KOPT-K1 (cell line): ENCODE results near the gene SCYGR5.

Experiments
- H3K27ac ChIP-seq: fragments of 200-600 bp; sonication (generic); 2 replicates; pipeline ENCODE4 v1.5.1; 2016; ENCODE audit warnings: antibody characterized with exemption, mild to moderate bottlenecking, low read depth, low read length; ENCODE audit not compliant: poor library complexity, severe bottlenecking
- H3K36me3 ChIP-seq: fragments of 200-600 bp; sonication (generic); 2 replicates; pipeline ENCODE4 v1.5.1; 2017; ENCODE audit warnings: antibody characterized with exemption, mild to moderate bottlenecking, low read length, moderate library complexity; ENCODE audit not compliant: insufficient read depth
- H3K9me3 ChIP-seq: fragments of 200-600 bp; sonication (generic); 2 replicates; pipeline ENCODE4 v1.5.1; 2017; ENCODE audit warnings: antibody characterized with exemption, low read length, mild to moderate bottlenecking; ENCODE audit not compliant: insufficient read depth, poor library complexity, severe bottlenecking

The SCYGR5 gene

DNA sequence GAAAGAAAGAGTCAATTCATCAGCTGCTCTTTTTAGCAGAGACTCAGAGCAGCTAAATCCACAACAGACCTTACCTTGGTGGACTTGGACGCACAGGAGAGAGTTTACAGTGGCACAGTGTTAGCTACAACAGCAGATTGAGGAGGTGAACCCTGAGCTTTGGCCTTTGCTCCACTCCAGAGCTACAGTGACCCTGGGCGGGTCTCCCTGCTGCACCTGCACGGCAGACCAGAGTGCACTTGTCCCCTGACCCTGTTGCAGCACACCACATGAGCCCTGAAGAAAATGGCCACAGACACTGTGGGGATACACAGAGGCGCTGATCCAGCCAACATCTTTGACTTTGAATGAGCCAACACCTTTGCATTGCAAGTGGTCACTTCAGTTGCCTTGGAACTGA is 40.3 kb downstream of the SCYGR5 start:
- H3K27ac ChIP-seq, result no peak overlapping the region
- no peaks in the 10 kb centered on the region for H3K9me3 ChIP-seq
- no peaks in the 10 kb centered on the region for H3K36me3 ChIP-seq

DNA sequence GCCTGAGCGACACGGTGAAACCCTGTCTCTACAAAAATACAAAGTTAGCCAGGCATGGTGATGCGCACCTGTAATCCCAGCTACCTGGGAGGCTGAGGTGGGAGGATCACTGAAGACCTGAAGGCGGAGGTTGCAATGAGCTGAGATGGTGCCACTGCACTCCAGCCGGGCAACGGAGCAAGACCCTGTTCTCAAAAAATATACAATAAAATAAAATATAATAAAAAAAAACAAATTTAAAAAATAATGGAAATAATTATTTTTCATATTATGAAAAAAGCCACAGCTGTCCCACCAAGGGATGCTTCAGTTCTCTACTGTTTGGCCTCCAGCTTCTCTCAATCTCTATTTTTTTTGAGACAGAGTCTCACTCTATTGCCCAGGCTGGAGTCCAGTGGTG is 40.8 kb downstream of the SCYGR5 start:
- Histone ChIP-seq H3K9me3 (no peaks in the 10 kb centered on the region), H3K36me3 (no peaks in the 10 kb centered on the region), H3K27ac (no peak overlapping the region)

GRCh38 chr2:227710986-227711385 is 44.4 kb downstream of the SCYGR5 start:
- no peak overlapping the region for H3K27ac ChIP-seq
- H3K9me3 ChIP-seq, result no peaks in the 10 kb centered on the region
- H3K36me3 ChIP-seq, result no peaks in the 10 kb centered on the region

GRCh38 chr2:227713291-227713690 is 46.7 kb downstream of the SCYGR5 start:
- H3K27ac ChIP-seq, result no peak overlapping the region
- H3K36me3 ChIP-seq, result no peaks in the 10 kb centered on the region
- H3K9me3 ChIP-seq, result no peaks in the 10 kb centered on the region

- H3K36me3 ChIP-seq, result no peaks in the 10 kb centered on the region
- no peaks in the 10 kb centered on the region for H3K9me3 ChIP-seq
- H3K27ac ChIP-seq, result no peak overlapping the region
Measured at GRCh38 chr2:227716501-227716900, 49.9 kb downstream of the SCYGR5 start.
